HepG2 (cell line): ENCODE measurements around the gene AJUBA. TPM values are rescaled to one million over a fixed set of nuclear protein-coding genes. Genes with fewer than 3 reads are reported as not detected.
A peak's percentile ranks its signal among the peaks of the same experiment; 100 is the strongest.

Experiments
- GLI4 ChIP-seq: sonication (generic); formaldehyde crosslinking; IDR thresholded peaks from 2 replicates; pipeline ENCODE4 v1.5.1; 2020; ENCODE audit warnings: missing genetic modification reagents, mild to moderate bottlenecking, moderate library complexity, borderline replicate concordance
- GMEB1 ChIP-seq: sonication (generic); formaldehyde crosslinking; IDR thresholded peaks from 2 replicates; pipeline ENCODE4 v1.5.1; 2020; ENCODE audit warnings: missing genetic modification reagents, mild to moderate bottlenecking, borderline replicate concordance
- HMGA1 ChIP-seq: sonication (generic); formaldehyde crosslinking; conservative IDR thresholded peaks from 2 replicates; pipeline ENCODE4 v1.4.0; 2020; ENCODE audit warnings: missing genetic modification reagents
- HMGXB4 ChIP-seq, 2 experiments: sonication (generic) in 1 of 2; formaldehyde crosslinking in 1 of 2; IDR thresholded peaks; 2 replicates each; pipeline versions ENCODE4 v1.4.0 to v1.6.1; 2018 to 2020; ENCODE audit warnings: missing genetic modification reagents in 2 of 2, borderline replicate concordance in 1 of 2, low read depth in 1 of 2, mild to moderate bottlenecking in 1 of 2, missing biosample characterization in 1 of 2
- KLF12 ChIP-seq: sonication (generic); formaldehyde crosslinking; IDR thresholded peaks from 2 replicates; pipeline ENCODE4 v1.4.0; 2020; ENCODE audit warnings: missing genetic modification reagents, borderline replicate concordance
- MATR3 ChIP-seq: sonication (generic); formaldehyde crosslinking; IDR thresholded peaks from 2 replicates; pipeline ENCODE4 v1.4.0; 2020; ENCODE audit warnings: missing genetic modification reagents
- ZBED4 ChIP-seq: sonication (generic); formaldehyde crosslinking; IDR thresholded peaks from 2 replicates; pipeline ENCODE4 v1.4.0; 2020; ENCODE audit warnings: missing genetic modification reagents, borderline replicate concordance
- ZMYM2 ChIP-seq: sonication (generic); formaldehyde crosslinking; IDR thresholded peaks from 2 replicates; pipeline ENCODE4 v1.8.0; 2022; ENCODE audit warnings: mild to moderate bottlenecking, missing genetic modification reagents
- ZNF282 ChIP-seq: fragments of 450-650 bp; IDR thresholded peaks from 2 replicates; pipeline ENCODE4 v1.6.1; 2018; ENCODE audit not compliant: partially characterized antibody
- ZNF546 ChIP-seq: sonication (generic); formaldehyde crosslinking; conservative IDR thresholded peaks from 2 replicates; pipeline ENCODE4 v1.8.1; 2023; ENCODE audit warnings: mild to moderate bottlenecking, missing genetic modification reagents
- ZNF609 ChIP-seq: sonication (generic); formaldehyde crosslinking; IDR thresholded peaks from 2 replicates; pipeline ENCODE4 v1.4.0; 2020; ENCODE audit warnings: mild to moderate bottlenecking, missing genetic modification reagents, borderline replicate concordance
- ZNF629 ChIP-seq: sonication (generic); formaldehyde crosslinking; conservative IDR thresholded peaks from 2 replicates; pipeline ENCODE4 v1.5.0; 2020; ENCODE audit warnings: missing genetic modification reagents
- polyA plus RNA-seq, 8 experiments: library from polyadenylated mRNA; depleted of rRNA in 3 of 8; stranded (reverse) in 7 of 8; unstranded in 1 of 8; fragments of >200 nt; fragmentation: Illumina TruSeq in 4 of 8; extraction: Trizol in 4 of 8; gene quantifications; 2 replicates each; pipeline versions ENCODE4 v1.2.1 to v1.2.3, GENCODE V29; 2011 to 2016; ENCODE audit warnings: low read depth in 4 of 8, missing spikeins in 1 of 8, mixed read lengths in 1 of 8; ENCODE audit not compliant: insufficient read depth in 1 of 8
- total RNA-seq, 5 experiments: library from RNA; depleted of rRNA; stranded (reverse); fragments of >200 nt; fragmentation: Illumina TruSeq; extraction: Trizol; gene quantifications; 2 replicates each; pipeline ENCODE4 v1.2.3, GENCODE V29; 2016; ENCODE audit warnings: low read depth in 1 of 5
- TF ChIP-seq, protein P1 (sequence below): sonication (generic); formaldehyde crosslinking; IDR thresholded peaks from 2 replicates; pipeline ENCODE4 v1.4.0; 2020; ENCODE audit warnings: mild to moderate bottlenecking, missing genetic modification reagents, borderline replicate concordance

AJUBA gene
- total and polyA plus RNA-seq, 2 of the 13 experiments (the other 11 are each of a cell fraction or from before 2014, with no cell fraction given), result 157 to 241 TPM

GRCh38 chr14:22978487-22978837 lies 3.9 kb downstream of the AJUBA start (continued):
- TF ChIP-seq GMEB1 (CRISPR knock-in tag) (0 out of 2 replicates have a peak, but pooled peaks have one; percentile 5), GLI4 (CRISPR knock-in tag) (no peak), ZNF629 (CRISPR knock-in tag) (no peak), MATR3 (no peak), ZNF609 (no peak), HMGXB4 (CRISPR knock-in tag; IDR thresholded peaks at IDR 0.05; ENCODE audit: borderline replicate concordance in 1 of 2, low read depth in 1 of 2) (peak in 1 of 2 experiments; percentile 12; a peak in 1 of 4 replicates), ZBED4 (CRISPR knock-in tag) (0 out of 2 replicates have a peak, but pooled peaks have one; percentile 14), ZMYM2 (CRISPR knock-in tag) (no peak), ZNF282 (no peak), ZNF546 (CRISPR knock-in tag) (peak; percentile 2; the same call in 1 of the 2 replicates), KLF12 (CRISPR knock-in tag) (no peak), HMGA1 (CRISPR knock-in tag) (no peak)
- TF ChIP-seq, protein P1, sequence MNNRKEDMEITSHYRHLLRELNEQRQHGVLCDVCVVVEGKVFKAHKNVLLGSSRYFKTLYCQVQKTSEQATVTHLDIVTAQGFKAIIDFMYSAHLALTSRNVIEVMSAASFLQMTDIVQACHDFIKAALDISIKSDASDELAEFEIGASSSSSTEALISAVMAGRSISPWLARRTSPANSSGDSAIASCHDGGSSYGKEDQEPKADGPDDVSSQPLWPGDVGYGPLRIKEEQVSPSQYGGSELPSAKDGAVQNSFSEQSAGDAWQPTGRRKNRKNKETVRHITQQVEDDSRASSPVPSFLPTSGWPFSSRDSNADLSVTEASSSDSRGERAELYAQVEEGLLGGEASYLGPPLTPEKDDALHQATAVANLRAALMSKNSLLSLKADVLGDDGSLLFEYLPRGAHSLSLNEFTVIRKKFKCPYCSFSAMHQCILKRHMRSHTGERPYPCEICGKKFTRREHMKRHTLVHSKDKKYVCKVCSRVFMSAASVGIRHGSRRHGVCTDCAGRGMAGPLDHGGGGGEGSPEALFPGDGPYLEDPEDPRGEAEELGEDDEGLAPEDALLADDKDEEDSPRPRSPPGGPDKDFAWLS (CRISPR knock-in tag), result 0 out of 2 replicates have a peak, but pooled peaks have one; percentile 0
